Activated CD4-positive, alpha-beta T cell treated with anti-CD3 and anti-CD28 coated beads for 4 hours (primary cell): Measurements from ENCODE around the gene MRM3.
"Not testable (repeated sequence)": the region's sequence is repeated elsewhere in the genome, so short reads cannot be mapped to it uniquely, and the experiment has no call there.

Source experiments
- DNase-seq, 2 donors: peaks; one replicate each; pipeline ENCODE4 v3.0.0-alpha.2; 2020

Gene MRM3

DNA sequence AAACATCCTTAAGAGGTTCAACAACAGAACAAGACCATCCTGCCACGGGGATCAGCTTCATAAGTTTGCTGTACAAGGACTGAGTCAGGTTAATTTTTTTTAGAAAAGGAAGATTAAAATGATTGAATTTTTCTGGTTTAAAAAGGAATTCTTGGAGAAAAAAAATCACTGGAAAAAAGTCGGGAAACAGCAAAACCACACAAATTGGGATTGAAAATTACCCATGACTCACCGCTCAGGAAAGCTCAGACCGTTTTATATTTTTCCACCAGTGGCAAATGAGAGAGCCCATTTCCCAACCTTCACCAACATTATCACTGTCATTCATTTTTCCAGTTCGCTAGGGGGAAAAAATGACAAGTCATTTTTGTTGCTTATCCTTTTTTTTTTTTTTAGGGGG is 46.6 kb downstream of the MRM3 start:
- DNase-seq = no peak

DNA sequence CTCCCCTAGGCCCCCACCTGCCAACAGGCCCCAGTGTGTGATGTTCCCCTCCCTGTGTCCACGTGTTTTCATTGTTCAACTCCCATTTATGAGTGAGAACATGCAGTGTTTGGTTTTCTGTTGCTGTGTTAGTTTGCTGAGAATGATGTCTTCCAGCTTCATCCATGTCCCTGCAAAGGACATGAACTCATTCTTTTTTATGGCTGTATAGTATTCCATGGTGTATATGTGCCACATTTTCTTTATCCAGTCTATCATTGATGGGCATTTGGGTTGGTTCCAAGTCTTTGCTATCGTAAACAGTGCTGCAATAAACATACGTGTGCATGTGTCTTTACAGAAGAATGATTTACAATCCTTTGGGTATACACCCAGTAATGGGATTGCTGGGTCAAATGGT is 47.5 kb downstream of the MRM3 start:
- DNase-seq = not testable (repeated sequence)

DNA sequence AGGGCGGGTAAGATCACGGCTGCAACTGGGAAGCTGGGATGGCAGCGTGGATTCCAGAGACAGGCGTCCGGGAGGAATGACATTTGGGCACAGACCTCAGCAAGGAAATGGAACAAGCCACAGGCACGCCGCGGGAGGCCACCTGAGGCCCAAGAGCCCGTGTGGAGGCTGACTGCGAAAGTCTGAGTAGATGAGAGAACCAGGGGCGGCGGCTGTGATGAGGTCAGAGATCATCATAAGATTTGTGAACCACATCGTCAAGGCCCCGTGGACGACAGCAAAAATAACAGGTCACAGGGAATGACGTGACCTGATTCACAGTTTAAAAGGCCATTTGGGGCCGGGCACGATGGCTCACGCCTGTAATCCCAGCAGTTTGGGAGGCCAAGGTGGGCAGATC is 48.2 kb downstream of the MRM3 start:
- no peak for DNase-seq

DNA sequence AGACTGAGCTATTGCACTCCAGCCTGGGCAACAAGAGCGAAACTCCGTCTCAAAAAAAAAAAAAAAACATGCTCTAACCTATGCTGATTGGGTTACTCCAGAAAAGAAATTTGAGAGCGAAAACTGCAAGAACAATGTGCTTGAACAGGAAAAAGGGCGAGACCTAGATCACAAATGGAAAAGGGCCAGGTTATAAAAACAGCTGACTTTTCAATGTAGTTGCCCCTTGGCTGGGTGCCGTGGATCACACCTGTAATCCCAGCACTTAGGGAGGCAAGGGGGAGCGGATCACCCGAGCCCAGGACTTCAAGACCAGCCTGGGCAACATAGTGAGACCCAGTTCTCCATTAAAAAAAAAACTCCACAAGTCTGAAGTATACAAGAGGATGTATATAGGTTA is 48.8 kb downstream of the MRM3 start:
- no peak for DNase-seq

DNA sequence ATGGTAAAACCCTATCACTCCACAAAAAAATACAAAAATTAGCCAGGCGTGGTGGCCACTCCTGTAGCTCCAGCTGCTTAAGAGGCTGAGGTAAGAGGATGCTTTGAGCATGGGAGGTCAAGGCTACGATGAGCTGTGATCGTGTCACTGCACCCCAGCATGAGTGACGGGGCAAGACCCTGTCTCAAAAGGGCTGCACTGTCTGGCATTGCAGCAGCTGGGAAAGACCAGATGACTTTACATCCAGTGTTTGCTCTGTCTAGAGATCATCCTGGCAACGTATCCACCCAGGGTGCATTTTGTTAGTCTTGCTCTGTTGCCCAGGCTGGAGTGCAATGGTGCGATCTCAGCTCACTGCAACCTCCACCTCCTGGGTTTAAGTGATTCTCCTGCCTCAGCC is 52.0 kb downstream of the MRM3 start:
- no peak for DNase-seq

DNA sequence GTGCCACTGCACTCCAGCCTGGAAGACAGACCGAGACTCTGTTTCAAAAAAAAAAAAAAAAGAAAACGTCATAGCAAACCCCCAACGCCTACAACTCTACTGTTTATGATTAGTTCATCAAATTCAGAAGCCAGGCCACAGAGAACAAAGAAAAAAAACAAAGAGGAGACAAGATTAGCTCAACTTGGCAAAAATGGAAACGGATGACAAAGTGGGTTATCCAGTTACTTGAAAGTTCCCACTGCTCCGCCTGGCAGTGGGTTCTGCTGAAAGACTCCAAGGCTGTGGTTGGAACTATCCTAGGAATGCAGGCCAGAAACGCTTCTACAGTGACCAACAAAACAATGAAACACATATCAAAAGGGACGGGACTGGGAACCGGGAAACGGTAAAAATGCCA is 53.1 kb downstream of the MRM3 start:
- DNase-seq = no peak

DNA sequence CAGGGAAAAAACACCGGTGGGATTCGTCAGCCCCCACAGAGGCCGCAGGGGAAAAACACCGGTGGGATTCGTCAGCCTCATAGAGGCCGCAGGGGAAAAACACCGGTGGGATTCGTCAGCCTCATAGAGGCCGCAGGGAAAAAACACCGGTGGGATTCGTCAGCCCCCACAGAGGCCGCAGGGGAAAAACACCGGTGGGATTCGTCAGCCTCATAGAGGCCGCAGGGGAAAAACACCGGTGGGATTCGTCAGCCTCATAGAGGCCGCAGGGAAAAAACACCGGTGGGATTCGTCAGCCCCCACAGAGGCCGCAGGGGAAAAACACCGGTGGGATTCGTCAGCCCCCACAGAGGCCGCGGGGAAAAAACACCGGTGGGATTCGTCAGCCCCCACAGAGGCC is 53.6 kb downstream of the MRM3 start:
- DNase-seq = not testable (repeated sequence)

DNA sequence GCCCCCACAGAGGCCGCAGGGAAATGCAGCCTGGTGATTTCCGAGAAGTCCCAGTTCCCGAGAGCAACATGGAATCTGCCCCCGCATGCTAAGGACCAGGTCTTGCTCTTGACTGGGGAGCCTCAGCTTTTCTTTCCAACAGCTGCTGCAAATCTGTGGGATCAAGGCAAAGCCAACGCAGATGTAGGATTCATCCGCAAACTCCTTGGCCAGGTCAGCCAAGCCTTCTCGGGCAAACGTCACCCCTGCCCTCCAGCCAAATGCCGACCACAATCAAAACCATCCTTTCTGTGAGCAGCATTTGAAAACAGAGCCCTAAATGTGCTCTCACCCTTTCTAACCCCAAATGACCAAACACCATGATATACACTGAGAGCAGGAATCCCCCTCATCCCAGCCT is 54.0 kb downstream of the MRM3 start:
- DNase-seq = no peak

DNA sequence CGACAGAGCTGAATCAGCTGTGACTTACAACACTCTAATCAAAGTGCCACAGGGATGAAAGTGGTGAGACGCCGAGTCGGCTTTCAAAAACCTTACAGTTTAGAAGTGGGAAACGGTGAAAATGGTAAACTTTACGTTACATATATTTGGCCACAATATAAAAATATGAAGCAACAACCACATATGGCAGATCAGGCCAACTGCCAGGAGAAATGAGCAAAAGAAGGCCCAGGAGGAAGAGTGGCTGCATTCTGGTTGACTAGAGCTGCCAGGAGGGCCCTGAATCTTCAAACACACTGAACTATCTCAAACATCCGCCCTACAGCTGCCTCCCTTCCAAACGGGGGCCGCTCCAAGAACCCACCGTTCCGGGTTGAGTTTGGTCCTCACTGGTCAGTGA is 56.3 kb downstream of the MRM3 start:
- no peak for DNase-seq

DNA sequence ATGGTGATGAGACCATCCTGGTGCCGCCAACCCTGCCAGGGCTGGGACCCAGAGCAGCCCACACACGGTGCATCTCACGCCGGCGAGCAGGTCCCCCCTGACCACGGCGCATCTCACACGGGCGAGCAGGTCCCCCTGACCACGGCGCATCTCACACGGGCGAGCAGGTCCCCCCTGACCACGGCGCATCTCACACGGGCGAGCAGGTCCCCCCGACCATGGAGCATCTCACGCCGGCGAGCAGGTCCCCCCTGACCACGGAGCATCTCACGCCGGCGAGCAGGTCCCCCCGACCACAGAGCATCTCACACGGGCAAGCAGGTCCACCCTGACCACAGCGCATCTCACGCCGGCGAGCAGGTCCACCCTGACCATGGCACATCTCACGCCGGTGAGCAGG is 59.2 kb downstream of the MRM3 start:
- DNase-seq = no peak
